MM.1S (cell line): ENCODE measurements around the gene GRAPL.
"Not testable (repeated sequence)": the region's sequence is repeated elsewhere in the genome, so short reads cannot be mapped to it uniquely, and the experiment has no call there.

Experiments used
- EZH2 ChIP-seq: fragments of 300-600 bp; sonication (generic); optimal IDR thresholded peaks from 2 replicates; pipeline ENCODE3; 2017; ENCODE audit warnings: low read depth, mild to moderate bottlenecking, antibody characterized with exemption, low read length, mixed read lengths
- TF ChIP-seq, protein P1 (sequence below): fragments of 300-600 bp; sonication (generic); IDR thresholded peaks from 2 replicates; pipeline ENCODE4 v1.5.1; 2016; ENCODE audit warnings: antibody characterized with exemption, low read length, mixed read lengths

DNA sequence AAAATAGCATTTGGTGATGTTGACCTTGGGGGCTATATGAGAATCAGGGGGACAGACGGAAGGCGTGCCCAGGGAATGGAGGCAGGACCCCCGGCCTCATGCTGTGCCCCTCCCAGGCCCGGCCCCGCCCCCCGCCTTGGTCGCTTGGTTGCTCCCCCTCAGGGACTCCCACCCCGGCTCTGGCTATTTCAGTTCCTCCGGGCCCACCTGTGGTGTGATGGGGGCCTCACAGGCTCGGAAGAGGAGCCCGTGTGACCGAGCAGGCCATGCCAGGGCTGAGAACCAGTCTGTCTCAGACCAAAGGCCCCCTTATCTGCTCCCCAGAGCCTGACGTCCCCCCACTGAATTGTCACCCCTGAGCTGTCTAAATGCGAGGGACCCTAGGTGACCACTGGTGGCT, 4.4 kb downstream of the GRAPL start:
- TF ChIP-seq, protein P1, sequence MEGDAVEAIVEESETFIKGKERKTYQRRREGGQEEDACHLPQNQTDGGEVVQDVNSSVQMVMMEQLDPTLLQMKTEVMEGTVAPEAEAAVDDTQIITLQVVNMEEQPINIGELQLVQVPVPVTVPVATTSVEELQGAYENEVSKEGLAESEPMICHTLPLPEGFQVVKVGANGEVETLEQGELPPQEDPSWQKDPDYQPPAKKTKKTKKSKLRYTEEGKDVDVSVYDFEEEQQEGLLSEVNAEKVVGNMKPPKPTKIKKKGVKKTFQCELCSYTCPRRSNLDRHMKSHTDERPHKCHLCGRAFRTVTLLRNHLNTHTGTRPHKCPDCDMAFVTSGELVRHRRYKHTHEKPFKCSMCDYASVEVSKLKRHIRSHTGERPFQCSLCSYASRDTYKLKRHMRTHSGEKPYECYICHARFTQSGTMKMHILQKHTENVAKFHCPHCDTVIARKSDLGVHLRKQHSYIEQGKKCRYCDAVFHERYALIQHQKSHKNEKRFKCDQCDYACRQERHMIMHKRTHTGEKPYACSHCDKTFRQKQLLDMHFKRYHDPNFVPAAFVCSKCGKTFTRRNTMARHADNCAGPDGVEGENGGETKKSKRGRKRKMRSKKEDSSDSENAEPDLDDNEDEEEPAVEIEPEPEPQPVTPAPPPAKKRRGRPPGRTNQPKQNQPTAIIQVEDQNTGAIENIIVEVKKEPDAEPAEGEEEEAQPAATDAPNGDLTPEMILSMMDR, result not testable (repeated sequence)
- TF ChIP-seq EZH2, result not testable (repeated sequence)
